H1 (cell line): ENCODE data around the gene IGFBP4. TPM values are rescaled to one million over a fixed set of nuclear protein-coding genes. Genes with fewer than 3 reads are reported as not detected.

Experiments
- CTCF ChIA-PET: fragments of 300-600 bp; sonication (Branson Sonifier 250); formaldehyde crosslinking; loops from one replicate; lab custom pipeline; 2021; ENCODE audit not compliant: partially characterized antibody; lab: Charles Lee
- POLR2A ChIA-PET: fragments of 300-600 bp; sonication (Branson Sonifier 250); formaldehyde crosslinking; loops from one replicate; lab custom pipeline; 2021; ENCODE audit warnings: inconsistent platforms; ENCODE audit not compliant: partially characterized antibody; lab: Charles Lee
- DNase-seq, 2 experiments: peaks; one replicate each; pipeline versions ENCODE4 v3.0.0 to v3.0.0-alpha.2; 2010 to 2022; ENCODE audit warnings: low spot score in 2 of 2, low read depth in 1 of 2, mixed read lengths in 1 of 2
- FAIRE-seq: peaks from 2 replicates; lab custom pipeline; 2011; peaks lifted over from hg19 to GRCh38; lab: Jason Lieb, UNC
- H2AFZ ChIP-seq: 2 replicates; pipeline ENCODE4 v1.8.1; 2012; ENCODE audit warnings: low read length, inconsistent platforms
- H2AK5ac ChIP-seq: 2 replicates; pipeline ENCODE4 v1.6.1; 2013; ENCODE audit warnings: low read depth, low read length
- H2BK120ac ChIP-seq: replicated peaks from 2 replicates; pipeline ENCODE3; 2013; ENCODE audit warnings: low read depth, low read length, inconsistent platforms
- H2BK12ac ChIP-seq: 2 replicates; pipeline ENCODE4 v1.6.1; 2013; ENCODE audit warnings: low read depth, low read length
- H2BK15ac ChIP-seq: 2 replicates; pipeline ENCODE4 v1.6.1; 2013; ENCODE audit warnings: low read length
- H2BK20ac ChIP-seq: 2 replicates; pipeline ENCODE4 v1.6.1; 2013; ENCODE audit warnings: low read length
- H2BK5ac ChIP-seq: 2 replicates; pipeline ENCODE4 v1.6.1; 2013; ENCODE audit warnings: low read depth, low read length
- H3K14ac ChIP-seq: 2 replicates; pipeline ENCODE4 v1.6.1; 2013; ENCODE audit warnings: inconsistent platforms; ENCODE audit not compliant: insufficient read length
- H3K18ac ChIP-seq: 2 replicates; pipeline ENCODE4 v1.6.1; 2013; ENCODE audit warnings: low read length; ENCODE audit errors: extremely low read depth
- H3K23ac ChIP-seq: 2 replicates; pipeline ENCODE4 v1.6.1; 2013; ENCODE audit warnings: inconsistent platforms; ENCODE audit not compliant: insufficient read length
- H3K23me2 ChIP-seq: 2 replicates; pipeline ENCODE4 v1.6.1; 2013; ENCODE audit warnings: low read depth, low read length
- H3K27ac ChIP-seq: 2 replicates; pipeline ENCODE4 v1.6.1; 2011; ENCODE audit warnings: low read depth, low read length, inconsistent platforms
- H3K27me3 ChIP-seq, 4 experiments: replicated peaks in 1 of 4; 1 replicate in 1 of 4; 2 replicates in 3 of 4; pipeline versions ENCODE4 v1.6.1 to v1.8.1; 2011 to 2013; ENCODE audit warnings: low read length in 3 of 4, mild to moderate bottlenecking in 3 of 4, inconsistent platforms in 2 of 4, mixed read lengths in 2 of 4, moderate library complexity in 1 of 4; ENCODE audit not compliant: control insufficient read depth in 3 of 4, insufficient read depth in 3 of 4; ENCODE audit errors: extremely low read depth in 1 of 4
- H3K36me3 ChIP-seq, 4 experiments: 2 replicates each; pipeline versions ENCODE4 v1.6.1 to v1.8.1; 2011 to 2013; ENCODE audit warnings: mild to moderate bottlenecking in 4 of 4, low read length in 3 of 4, moderate library complexity in 2 of 4, control low read depth in 1 of 4, inconsistent platforms in 1 of 4; ENCODE audit not compliant: insufficient read depth in 4 of 4, control insufficient read depth in 2 of 4
- H3K4ac ChIP-seq: replicated peaks from 2 replicates; pipeline ENCODE3; 2013; ENCODE audit warnings: low read length, low read depth, mixed read lengths, inconsistent platforms; ENCODE audit not compliant: insufficient read length
- H3K4me1 ChIP-seq, 4 experiments: replicated peaks in 1 of 4; 1 replicate in 1 of 4; 2 replicates in 3 of 4; pipeline versions ENCODE4 v1.6.1 to v1.8.1; 2011 to 2013; ENCODE audit warnings: low read length in 3 of 4, inconsistent platforms in 2 of 4, mixed read lengths in 1 of 4; ENCODE audit not compliant: insufficient read depth in 4 of 4, control insufficient read depth in 3 of 4
- H3K4me2 ChIP-seq, 2 experiments: 2 replicates each; pipeline versions ENCODE4 v1.6.1 to v1.8.1; 2011 to 2013; ENCODE audit warnings: low read depth in 2 of 2, low read length in 2 of 2, control low read depth in 1 of 2, inconsistent platforms in 1 of 2, mild to moderate bottlenecking in 1 of 2; ENCODE audit not compliant: insufficient read depth in 1 of 2
- H3K4me3 ChIP-seq, 4 experiments: fragments of 200-600, 300-600 bp in 1 of 4; sonication (generic), shearing (Covaris generic), sonication (Bioruptor Twin) in 1 of 4; 2 replicates each; pipeline versions ENCODE4 v1.5.1 to v1.8.1; 2011 to 2016; ENCODE audit warnings: low read length in 4 of 4, low read depth in 3 of 4, control low read depth in 2 of 4, inconsistent platforms in 2 of 4, mild to moderate bottlenecking in 2 of 4, mixed read lengths in 1 of 4, moderate library complexity in 1 of 4; ENCODE audit not compliant: insufficient read depth in 2 of 4; ENCODE audit errors: extremely low read depth in 1 of 4
- H3K56ac ChIP-seq: replicated peaks from 2 replicates; pipeline ENCODE3; 2013; ENCODE audit warnings: low read depth, mild to moderate bottlenecking, mixed read lengths, low read length, inconsistent platforms; ENCODE audit not compliant: insufficient read length
- H3K79me1 ChIP-seq: 2 replicates; pipeline ENCODE4 v1.6.1; 2013; ENCODE audit warnings: low read depth, low read length, control low read depth
- H3K79me2 ChIP-seq, 2 experiments: 2 replicates each; pipeline versions ENCODE4 v1.6.1 to v1.8.1; 2012 to 2013; ENCODE audit warnings: low read length in 2 of 2, mild to moderate bottlenecking in 2 of 2, inconsistent platforms in 1 of 2; ENCODE audit not compliant: insufficient read depth in 2 of 2, control insufficient read depth in 1 of 2
- H3K9ac ChIP-seq, 4 experiments: replicated peaks in 1 of 4; 1 replicate in 1 of 4; 2 replicates in 3 of 4; pipeline versions ENCODE4 v1.6.1 to v1.8.1; 2011 to 2013; ENCODE audit warnings: low read depth in 3 of 4, low read length in 3 of 4, control low read depth in 2 of 4, mild to moderate bottlenecking in 2 of 4, moderate library complexity in 2 of 4, inconsistent platforms in 1 of 4; ENCODE audit errors: extremely low read depth in 1 of 4
- H3K9me3 ChIP-seq, 2 experiments: 2 replicates each; pipeline versions ENCODE4 v1.6.1 to v1.8.1; 2012 to 2013; ENCODE audit warnings: mild to moderate bottlenecking in 2 of 2, moderate library complexity in 2 of 2, control low read depth in 1 of 2, inconsistent platforms in 1 of 2, low read depth in 1 of 2, low read length in 1 of 2, mixed read lengths in 1 of 2; ENCODE audit not compliant: insufficient read depth in 2 of 2
- H4K20me1 ChIP-seq, 2 experiments: replicated peaks in 1 of 2; 2 replicates each; pipeline versions ENCODE3 to v1.8.1; 2011 to 2013; ENCODE audit warnings: inconsistent platforms in 2 of 2, low read length in 2 of 2, mild to moderate bottlenecking in 1 of 2; ENCODE audit not compliant: insufficient read depth in 2 of 2, control insufficient read depth in 1 of 2
- H4K5ac ChIP-seq: 2 replicates; pipeline ENCODE4 v1.6.1; 2013; ENCODE audit warnings: low read length, low read depth, mixed read lengths, inconsistent platforms; ENCODE audit not compliant: insufficient read length
- H4K8ac ChIP-seq: 2 replicates; pipeline ENCODE4 v1.8.0; 2013; ENCODE audit warnings: mild to moderate bottlenecking, moderate library complexity, low read length, inconsistent platforms; ENCODE audit not compliant: insufficient read depth; ENCODE audit errors: extremely low read depth
- H4K91ac ChIP-seq: replicated peaks from 2 replicates; pipeline ENCODE3; 2013; ENCODE audit warnings: low read length, mixed read lengths, inconsistent platforms; ENCODE audit not compliant: insufficient read length
- BACH1 ChIP-seq: IDR thresholded peaks from 2 replicates; pipeline ENCODE4 v1.6.1; 2012; ENCODE audit warnings: low read length, improper control_type of control experiment
- CBX8 ChIP-seq: fragments of 300-800, 300-1000 bp; sonication (generic); IDR thresholded peaks from 2 replicates; pipeline ENCODE4 v1.7.1; 2016; ENCODE audit warnings: low read depth, low read length, borderline replicate concordance
- CTBP2 ChIP-seq: IDR thresholded peaks from 2 replicates; pipeline ENCODE4 v1.7.0; 2011; ENCODE audit warnings: borderline replicate concordance, mild to moderate bottlenecking, moderate library complexity, mixed read lengths, low read length; ENCODE audit not compliant: insufficient read depth, insufficient read length
- GTF2F1 ChIP-seq: IDR thresholded peaks from 2 replicates; pipeline ENCODE4 v1.6.1; 2012; ENCODE audit warnings: low read depth, low read length, improper control_type of control experiment, borderline replicate concordance
- JUND ChIP-seq: IDR thresholded peaks from 2 replicates; pipeline ENCODE4 v1.6.1; 2011; ENCODE audit warnings: mild to moderate bottlenecking, improper control_type of control experiment, low read length
- KDM1A ChIP-seq: fragments of 200-600, 300-600 bp; sonication (generic); IDR thresholded peaks from 2 replicates; pipeline ENCODE4 v1.7.1; 2016; ENCODE audit warnings: mild to moderate bottlenecking, low read length, borderline replicate concordance
- KDM4A ChIP-seq: IDR thresholded peaks from one replicate; pipeline ENCODE4 v1.7.1; 2012; ENCODE audit warnings: low read depth, mild to moderate bottlenecking, moderate library complexity, low read length, inconsistent platforms; ENCODE audit not compliant: severe bottlenecking
- NRF1 ChIP-seq: IDR thresholded peaks from 2 replicates; pipeline ENCODE4 v1.6.1; 2011; ENCODE audit warnings: mild to moderate bottlenecking, low read depth, low read length, improper control_type of control experiment
- PHF8 ChIP-seq: fragments of 200-600 bp; sonication (generic); conservative IDR thresholded peaks from 2 replicates; pipeline ENCODE4 v1.7.1; 2012; ENCODE audit warnings: low read depth, mild to moderate bottlenecking, inconsistent platforms, low read length, moderate library complexity
- POLR2AphosphoS5 ChIP-seq: IDR thresholded peaks from 2 replicates; pipeline ENCODE4 v1.6.1; 2011; ENCODE audit warnings: low read depth, low read length
- RBBP5 ChIP-seq: IDR thresholded peaks from 2 replicates; pipeline ENCODE4 v1.7.1; 2012; ENCODE audit warnings: low read depth, mild to moderate bottlenecking, inconsistent platforms, low read length, moderate library complexity, borderline replicate concordance
- RFX5 ChIP-seq: IDR thresholded peaks from 2 replicates; pipeline ENCODE4 v1.6.1; 2011; ENCODE audit warnings: low read depth, low read length, improper control_type of control experiment, borderline replicate concordance
- TBP ChIP-seq: IDR thresholded peaks from 2 replicates; pipeline ENCODE4 v1.6.1; 2011; ENCODE audit warnings: low read depth, low read length, improper control_type of control experiment
- WGBS, 2 experiments: shearing (Covaris generic) in 1 of 2; methylation state at CpG; one replicate each; pipeline versions ENCODE4 v1.1.6 to v1.1.7; 2013 to 2015; ENCODE audit warnings: low lambda C conversion rate in 2 of 2, mixed read lengths in 2 of 2, inconsistent platforms in 1 of 2, low coverage in 1 of 2, missing lambda C conversion rate in 1 of 2; ENCODE audit not compliant: insufficient replicate concordance in 2 of 2, insufficient coverage in 1 of 2, insufficient read length in 1 of 2; ENCODE audit errors: extremely low coverage in 1 of 2, missing lambda C conversion rate in 1 of 2; 5-methylcytosine and 5-hydroxymethylcytosine counted together
- polyA plus RNA-seq, 7 experiments: library from polyadenylated mRNA; depleted of rRNA in 3 of 7; stranded (reverse) in 5 of 7; unstranded in 2 of 7; fragments of >200 nt in 5 of 7; fragments of 200-250 nt in 2 of 7; gene quantifications; 1 replicate in 5 of 7; 2 replicates in 1 of 7; 4 replicates in 1 of 7; pipeline versions ENCODE4 v1.2.1 to v1.2.3, GENCODE V29; 2011 to 2013; ENCODE audit warnings: missing spikeins in 2 of 7, mixed read lengths in 2 of 7
- total RNA-seq: library from RNA; stranded (reverse); fragmentation: NEBNext Ultra II Directional; extraction: Animal tissue kit (Norgen Biotek cat#: 25700); gene quantifications from 2 replicates; pipeline ENCODE4 v1.2.1, GENCODE V29; 2021

The IGFBP4 gene
- total and polyA plus RNA-seq, 2 of the 8 experiments (the other 6 are each of a cell fraction or from before 2014, with no cell fraction given), result 85.5 to 105 TPM

GRCh38 chr17:40404003-40404402 is 39.2 kb upstream of the IGFBP4 start:
- no peak overlapping the region for H3K4me2 ChIP-seq
- no peak overlapping the region for H3K14ac ChIP-seq
- H3K4me1 ChIP-seq, result no peaks in the 10 kb centered on the region
- no peak for TF ChIP-seq CTBP2
- no peak for TF ChIP-seq RBBP5
- TF ChIP-seq RFX5, result no peak
- TF ChIP-seq TBP, result no peak
- TF ChIP-seq KDM1A, result no peak
- TF ChIP-seq GTF2F1, result no peak
- no peak for TF ChIP-seq JUND
- no peak for TF ChIP-seq NRF1
- no peak for TF ChIP-seq CBX8
- no peak for TF ChIP-seq BACH1
- no peak for TF ChIP-seq KDM4A
- TF ChIP-seq POLR2AphosphoS5, result no peak
- no peak for TF ChIP-seq PHF8
- no peaks in the 10 kb centered on the region for H3K9me3 ChIP-seq
- no peak overlapping the region for H3K27ac ChIP-seq
- H3K56ac ChIP-seq, result no peak overlapping the region
- ChIA-PET CTCF (interaction anchor here (0.7 to 6.4 kb wide), 2 partner anchors 12 to 86 kb away, joined by 3 to 26 read pairs; partner anchors contain the start of gene TOP2A), POLR2A (interaction anchor here (0.9 to 2.5 kb wide), 3 partner anchors 11 to 15 kb away, joined by 5 to 10 read pairs (median 8); partner anchors contain the start of gene TOP2A)
- H2BK5ac ChIP-seq, result no peak overlapping the region
- no peaks in the 10 kb centered on the region for H3K27me3 ChIP-seq
- H2BK12ac ChIP-seq, result no peak overlapping the region
- FAIRE-seq (no peak), DNase-seq (no peak)
- no peak overlapping the region for H2BK120ac ChIP-seq
- H3K79me1 ChIP-seq, result no peaks in the 10 kb centered on the region
- no peak overlapping the region for H4K91ac ChIP-seq
- H2AFZ ChIP-seq, result no peak overlapping the region
- no peak overlapping the region for H4K5ac ChIP-seq
- no peak overlapping the region for H2BK15ac ChIP-seq
- no peak overlapping the region for H4K8ac ChIP-seq
- H3K36me3 ChIP-seq, result peaks cover 56 to 97% (median 88%) of the 10 kb centered on the region in 4 experiments
- H3K23ac ChIP-seq, result no peak overlapping the region
- no peaks in the 10 kb centered on the region for H4K20me1 ChIP-seq
- H3K4me3 ChIP-seq, result no peak overlapping the region
- no peak overlapping the region for H3K9ac ChIP-seq
- H3K18ac ChIP-seq, result no peak overlapping the region
- no peak overlapping the region for H2AK5ac ChIP-seq
- no peak overlapping the region for H3K4ac ChIP-seq
- H3K79me2 ChIP-seq, result no peaks in the 10 kb centered on the region
- H3K23me2 ChIP-seq, result no peaks in the 10 kb centered on the region; the same call in 1 of the 2 replicates
- 92% methylated on average over 3 of the region's 3 CpGs; no CpG with 5 or more reads in 1 of the 2 experiments for WGBS, 2 experiments
- H2BK20ac ChIP-seq, result no peak overlapping the region
